Eye (tissue), 1 donor: ENCODE results near the gene COL4A3.

ENCODE experiments used
- DNase-seq: peaks from one replicate; pipeline ENCODE4 v3.0.0-alpha.2; 2015

COL4A3 gene

DNA sequence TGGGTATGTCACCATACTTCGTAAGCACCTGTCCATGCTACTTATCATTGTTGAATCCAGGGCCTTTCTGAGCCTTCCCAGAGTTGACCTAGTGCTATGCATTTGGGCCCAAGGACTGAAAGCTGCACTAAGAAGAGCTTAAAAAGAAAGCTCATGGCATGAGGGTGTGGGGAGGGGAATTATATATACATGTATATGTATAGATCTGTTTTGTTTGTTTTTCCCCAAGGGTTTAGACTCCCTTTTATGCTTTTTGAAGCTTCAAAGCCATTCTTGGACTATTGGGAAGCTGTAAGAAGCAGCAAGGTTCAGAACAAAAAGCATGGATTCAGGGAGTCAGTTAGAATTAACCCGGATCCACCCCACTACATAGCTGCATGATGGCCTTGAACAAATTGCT, 183.9 kb downstream of the COL4A3 start:
- DNase-seq, result no peak

DNA sequence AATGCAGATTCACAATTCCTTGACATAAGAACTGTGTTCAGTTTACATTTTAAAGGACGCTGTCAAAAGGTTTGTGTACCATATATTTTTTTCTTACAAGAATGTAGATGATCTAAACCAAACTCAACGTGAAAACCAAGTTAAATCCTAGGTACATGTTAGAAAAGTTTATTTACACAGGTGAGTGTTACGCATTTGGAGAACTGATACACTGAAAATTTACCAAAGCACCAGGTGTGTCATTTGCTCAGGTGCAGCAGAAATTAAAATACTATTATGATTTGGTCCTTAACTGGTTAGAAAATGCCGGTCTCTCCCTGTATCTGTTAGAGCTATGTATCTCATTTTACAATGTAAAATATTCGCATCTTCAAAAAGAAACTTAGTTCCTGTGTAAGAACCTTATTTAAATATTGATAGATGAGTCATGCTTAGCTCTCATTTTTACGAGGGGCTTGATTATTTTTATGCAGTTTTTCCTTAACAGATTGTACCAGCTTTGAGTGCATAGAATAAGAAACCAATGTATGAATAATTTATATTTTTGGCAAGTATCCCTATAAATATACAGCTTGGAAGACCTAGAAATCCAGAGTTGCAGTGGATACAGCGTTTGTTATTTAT, 185.7 kb downstream of the COL4A3 start:
- no peak for DNase-seq

DNA sequence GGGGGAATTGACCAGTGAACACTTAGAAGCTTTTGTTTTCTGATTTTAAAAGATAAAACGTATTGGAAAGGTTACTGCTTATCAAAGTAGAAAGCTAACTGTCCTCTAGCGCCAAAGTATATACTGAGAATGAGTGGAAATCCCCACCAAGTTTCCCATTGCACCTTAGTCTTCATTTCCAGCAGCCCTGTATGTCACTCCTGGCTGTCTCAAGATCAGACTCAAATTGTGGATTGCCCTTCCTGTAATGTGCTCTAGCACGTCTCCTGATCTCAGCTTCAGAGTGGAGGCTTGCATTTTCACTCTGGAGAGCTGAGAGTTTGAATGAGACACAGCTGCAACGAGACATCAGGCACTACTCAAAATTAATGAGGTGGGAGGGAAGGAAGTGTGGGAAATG, 187.2 kb downstream of the COL4A3 start:
- DNase-seq, result no peak

DNA sequence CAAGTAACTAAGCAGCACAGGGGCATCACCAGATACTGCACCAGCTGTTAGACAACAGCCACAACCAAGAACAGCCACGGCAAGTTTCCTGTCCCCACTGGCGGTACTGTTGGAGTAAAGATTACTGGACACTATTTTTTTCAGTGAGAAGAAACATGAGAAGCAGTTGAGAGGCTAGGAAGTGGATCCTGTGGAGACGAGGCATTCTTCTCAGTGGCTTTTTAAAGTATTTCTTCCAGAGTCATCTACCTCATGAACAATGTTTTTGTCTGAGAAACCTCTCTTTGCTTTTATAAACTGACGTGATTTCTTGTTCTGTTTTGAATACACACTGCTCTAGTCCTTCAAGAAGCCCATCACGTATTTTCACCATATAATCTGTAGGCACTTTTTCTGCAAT, 195.9 kb downstream of the COL4A3 start:
- no peak for DNase-seq

DNA sequence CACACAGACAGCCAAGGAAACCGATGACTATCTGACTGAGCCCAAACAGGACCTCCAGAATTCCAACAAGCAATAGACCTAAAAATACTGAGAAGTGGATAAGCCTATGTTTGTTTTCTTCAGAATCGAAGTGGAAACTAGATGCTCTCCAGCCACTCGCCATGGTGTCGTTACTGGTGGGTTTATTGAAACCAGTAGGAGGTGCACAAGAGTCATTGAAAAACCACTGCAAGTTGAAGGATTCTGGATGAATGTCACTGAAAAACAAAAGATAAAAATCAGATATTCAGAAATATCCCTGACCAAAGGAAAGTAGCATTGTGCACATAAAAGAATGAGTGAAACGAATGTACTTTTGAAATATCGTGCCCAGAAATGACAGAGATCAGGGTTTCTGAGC, 199.3 kb downstream of the COL4A3 start:
- no peak for DNase-seq
